ENCODE results near the gene MED29. TPM values are rescaled to one million over a fixed set of nuclear protein-coding genes. Genes with fewer than 3 reads are reported as not detected.

MED29 gene
- polyA plus RNA-seq, 2 of the 4 experiments (the other 2 are of a cell fraction) = 47.7 to 57.5 TPM

DNA sequence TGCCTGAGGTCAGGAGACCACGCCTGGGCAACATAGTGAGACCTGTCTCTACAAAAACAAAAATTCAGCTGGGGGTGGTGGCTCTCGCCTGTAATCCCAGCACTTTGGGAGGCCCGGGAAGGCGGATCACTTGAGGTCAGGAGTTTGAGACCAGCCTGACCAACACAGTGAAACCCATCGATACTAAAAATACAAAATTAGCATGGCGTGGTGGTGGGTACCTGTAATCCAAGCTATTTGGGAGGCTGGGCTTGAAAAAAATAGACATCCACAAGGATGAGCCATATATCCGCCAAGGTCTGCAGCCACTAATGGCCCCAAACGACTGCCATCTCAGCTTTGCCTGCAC, 41.5 kb downstream of the MED29 start:
- 87% methylated on average over 8 of the region's 8 CpGs for WGBS (ENCODE audit: missing lambda C conversion rate)
- Histone ChIP-seq H3K27ac (peak overlapping the region; percentile 83 to 90; a peak in 4 of 6 replicates), H3K9me3 (no peaks in the 10 kb centered on the region), H3K4me1 (peaks cover 79% of the 10 kb centered on the region), H3K4me2 (peak overlapping the region; percentile 91; the same call in 2 of the 3 replicates), H3K4me3 (peak overlapping the region; percentile 80; the same call in 1 of the 3 replicates)
- DNase-seq (ENCODE audit: low read depth in 1 of 2, low spot score in 1 of 2) (no peak), FAIRE-seq (no peak), ATAC-seq (no peak)
- ChIA-PET CTCF (interaction anchor here (0.6 to 23.5 kb wide), 9 partner anchors 15 to 435 kb away, joined by 3 to 457 read pairs (median 7); partner anchors contain the start of genes EID2B, MED29, PAF1 and PLEKHG2), POLR2A (interaction anchor here (0.6 to 2.7 kb wide), 9 partner anchors 9 to 100 kb away, joined by 3 to 17 read pairs (median 3); partner anchors contain the start of genes EID2B, PLEKHG2 and SUPT5H)
- TF ChIP-seq RFX5 (IDR thresholded peaks at IDR 0.05) = no peak
- TF ChIP-seq ZNF302 (CRISPR knock-in tag; IDR thresholded peaks at IDR 0.05) = 0 out of 2 replicates have a peak, but pooled peaks have one; percentile 4
- TF ChIP-seq JUNB (IDR thresholded peaks at IDR 0.05) = no peak
- no peak for TF ChIP-seq EHMT2 (IDR thresholded peaks at IDR 0.05; ENCODE audit: low read depth)
- TF ChIP-seq, protein P1, sequence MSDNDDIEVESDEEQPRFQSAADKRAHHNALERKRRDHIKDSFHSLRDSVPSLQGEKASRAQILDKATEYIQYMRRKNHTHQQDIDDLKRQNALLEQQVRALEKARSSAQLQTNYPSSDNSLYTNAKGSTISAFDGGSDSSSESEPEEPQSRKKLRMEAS (IDR thresholded peaks at IDR 0.05) = peak; percentile 19; the same call in 1 of the 2 replicates
- 0 out of 2 replicates have a peak, but pooled peaks have one; percentile 7 for TF ChIP-seq HOXA7 (CRISPR knock-in tag; IDR thresholded peaks at IDR 0.05)
- TF ChIP-seq MAFK (IDR thresholded peaks at IDR 0.05; ENCODE audit: partially characterized antibody) = no peak
- TF ChIP-seq, protein P2, sequence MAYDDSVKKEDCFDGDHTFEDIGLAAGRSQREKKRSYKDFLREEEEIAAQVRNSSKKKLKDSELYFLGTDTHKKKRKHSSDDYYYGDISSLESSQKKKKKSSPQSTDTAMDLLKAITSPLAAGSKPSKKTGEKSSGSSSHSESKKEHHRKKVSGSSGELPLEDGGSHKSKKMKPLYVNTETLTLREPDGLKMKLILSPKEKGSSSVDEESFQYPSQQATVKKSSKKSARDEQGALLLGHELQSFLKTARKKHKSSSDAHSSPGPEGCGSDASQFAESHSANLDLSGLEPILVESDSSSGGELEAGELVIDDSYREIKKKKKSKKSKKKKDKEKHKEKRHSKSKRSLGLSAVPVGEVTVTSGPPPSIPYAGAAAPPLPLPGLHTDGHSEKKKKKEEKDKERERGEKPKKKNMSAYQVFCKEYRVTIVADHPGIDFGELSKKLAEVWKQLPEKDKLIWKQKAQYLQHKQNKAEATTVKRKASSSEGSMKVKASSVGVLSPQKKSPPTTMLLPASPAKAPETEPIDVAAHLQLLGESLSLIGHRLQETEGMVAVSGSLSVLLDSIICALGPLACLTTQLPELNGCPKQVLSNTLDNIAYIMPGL (CRISPR knock-in tag; IDR thresholded peaks at IDR 0.05; ENCODE audit: borderline replicate concordance) = 0 out of 2 replicates have a peak, but pooled peaks have one; percentile 10

DNA sequence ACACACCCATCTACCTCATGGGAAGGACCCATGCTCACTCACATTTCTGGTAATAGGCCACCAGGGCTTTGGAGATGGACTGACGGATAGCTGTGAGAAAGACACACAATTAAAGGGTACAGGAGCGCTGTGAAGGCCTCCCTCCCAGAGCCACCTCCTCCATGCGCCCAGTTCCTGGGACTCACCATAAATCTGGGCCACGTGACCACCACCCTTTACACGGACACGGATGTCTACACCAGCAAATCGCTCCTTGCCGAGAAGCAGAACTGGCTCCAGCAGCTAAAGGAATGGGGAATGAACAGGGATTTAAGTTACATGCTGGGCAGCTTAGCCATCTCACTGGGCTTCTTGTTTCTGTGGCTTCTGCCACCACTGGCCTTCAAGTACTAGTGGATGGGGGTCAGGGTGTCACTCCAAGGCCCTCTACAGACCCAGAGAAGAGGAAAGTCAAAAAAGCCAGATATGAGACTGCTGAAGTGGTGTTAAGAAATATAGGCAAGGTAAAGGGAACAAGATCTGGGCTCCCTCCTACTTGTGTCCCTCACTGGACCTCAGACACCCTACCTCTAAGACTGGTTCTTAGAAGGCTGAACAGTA, 42.4 kb downstream of the MED29 start:
- CTCF ChIA-PET = interaction anchor here (0.8 to 23.5 kb wide), 10 partner anchors 10 to 109 kb away, joined by 3 to 457 read pairs (median 6); partner anchors contain the start of genes EID2B, MED29, PAF1 and PLEKHG2
- peak overlapping the region; percentile 80 for H3K4me3 ChIP-seq
- H3K9me3 ChIP-seq = no peaks in the 10 kb centered on the region
- H3K4me1 ChIP-seq = peaks cover 79% of the 10 kb centered on the region
- WGBS (ENCODE audit: missing lambda C conversion rate) = 92% methylated on average over 8 of the region's 8 CpGs
- ATAC-seq (no peak), DNase-seq (ENCODE audit: low read depth in 1 of 2, low spot score in 1 of 2) (peak in 1 of 2 experiments; percentile 20), FAIRE-seq (no peak)
- POLR2A ChIA-PET = interaction anchor here (1.2 to 3.0 kb wide), 4 partner anchors 12 to 29 kb away, joined by 3 to 140 read pairs (median 12); partner anchors contain the start of genes SUPT5H and ZFP36
- peak overlapping the region; percentile 91 for H3K4me2 ChIP-seq
- TF ChIP-seq RARB (CRISPR knock-in tag; IDR thresholded peaks at IDR 0.05) (peak; percentile 42; the same call in 1 of the 2 replicates), HOXB13 (CRISPR knock-in tag; IDR thresholded peaks at IDR 0.05; ENCODE audit: low read depth) (no peak), RAD21 (conservative IDR thresholded peaks at IDR 0.05 in 1 of 2, IDR thresholded peaks at IDR 0.05 in 1 of 2) (no peak), FOSL2 (IDR thresholded peaks at IDR 0.05) (no peak), FOSL2 (CRISPR knock-in tag; IDR thresholded peaks at IDR 0.05) (no peak), HOXA7 (CRISPR knock-in tag; IDR thresholded peaks at IDR 0.05) (peak; percentile 83), FOSB (CRISPR knock-in tag; IDR thresholded peaks at IDR 0.05) (peak; percentile 37; the same call in 1 of the 2 replicates), TFCP2L1 (CRISPR knock-in tag; IDR thresholded peaks at IDR 0.05) (peak; percentile 26; the same call in 1 of the 2 replicates)
- TF ChIP-seq, protein P1 (IDR thresholded peaks at IDR 0.05) = peak; percentile 9; the same call in 1 of the 2 replicates
- TF ChIP-seq, protein P2 (CRISPR knock-in tag; IDR thresholded peaks at IDR 0.05; ENCODE audit: borderline replicate concordance) = peak; percentile 32; the same call in 1 of the 2 replicates
- TF ChIP-seq, protein P3, sequence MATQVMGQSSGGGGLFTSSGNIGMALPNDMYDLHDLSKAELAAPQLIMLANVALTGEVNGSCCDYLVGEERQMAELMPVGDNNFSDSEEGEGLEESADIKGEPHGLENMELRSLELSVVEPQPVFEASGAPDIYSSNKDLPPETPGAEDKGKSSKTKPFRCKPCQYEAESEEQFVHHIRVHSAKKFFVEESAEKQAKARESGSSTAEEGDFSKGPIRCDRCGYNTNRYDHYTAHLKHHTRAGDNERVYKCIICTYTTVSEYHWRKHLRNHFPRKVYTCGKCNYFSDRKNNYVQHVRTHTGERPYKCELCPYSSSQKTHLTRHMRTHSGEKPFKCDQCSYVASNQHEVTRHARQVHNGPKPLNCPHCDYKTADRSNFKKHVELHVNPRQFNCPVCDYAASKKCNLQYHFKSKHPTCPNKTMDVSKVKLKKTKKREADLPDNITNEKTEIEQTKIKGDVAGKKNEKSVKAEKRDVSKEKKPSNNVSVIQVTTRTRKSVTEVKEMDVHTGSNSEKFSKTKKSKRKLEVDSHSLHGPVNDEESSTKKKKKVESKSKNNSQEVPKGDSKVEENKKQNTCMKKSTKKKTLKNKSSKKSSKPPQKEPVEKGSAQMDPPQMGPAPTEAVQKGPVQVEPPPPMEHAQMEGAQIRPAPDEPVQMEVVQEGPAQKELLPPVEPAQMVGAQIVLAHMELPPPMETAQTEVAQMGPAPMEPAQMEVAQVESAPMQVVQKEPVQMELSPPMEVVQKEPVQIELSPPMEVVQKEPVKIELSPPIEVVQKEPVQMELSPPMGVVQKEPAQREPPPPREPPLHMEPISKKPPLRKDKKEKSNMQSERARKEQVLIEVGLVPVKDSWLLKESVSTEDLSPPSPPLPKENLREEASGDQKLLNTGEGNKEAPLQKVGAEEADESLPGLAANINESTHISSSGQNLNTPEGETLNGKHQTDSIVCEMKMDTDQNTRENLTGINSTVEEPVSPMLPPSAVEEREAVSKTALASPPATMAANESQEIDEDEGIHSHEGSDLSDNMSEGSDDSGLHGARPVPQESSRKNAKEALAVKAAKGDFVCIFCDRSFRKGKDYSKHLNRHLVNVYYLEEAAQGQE (IDR thresholded peaks at IDR 0.05) = peak; percentile 5; the same call in 1 of the 2 replicates
- H3K27ac ChIP-seq = peak overlapping the region; percentile 90 to 95; a peak in 5 of 6 replicates
